Measurements from ENCODE around the gene ASTN2. TPM values are rescaled to one million over a fixed set of nuclear protein-coding genes. Genes with fewer than 3 reads are reported as not detected.

Gene ASTN2
- total and polyA plus RNA-seq, 10 of the 15 experiments (the other 5 are each of a cell fraction or from before 2014, with no cell fraction given) = 1.4 to 15.7 (median 7.0) TPM

DNA sequence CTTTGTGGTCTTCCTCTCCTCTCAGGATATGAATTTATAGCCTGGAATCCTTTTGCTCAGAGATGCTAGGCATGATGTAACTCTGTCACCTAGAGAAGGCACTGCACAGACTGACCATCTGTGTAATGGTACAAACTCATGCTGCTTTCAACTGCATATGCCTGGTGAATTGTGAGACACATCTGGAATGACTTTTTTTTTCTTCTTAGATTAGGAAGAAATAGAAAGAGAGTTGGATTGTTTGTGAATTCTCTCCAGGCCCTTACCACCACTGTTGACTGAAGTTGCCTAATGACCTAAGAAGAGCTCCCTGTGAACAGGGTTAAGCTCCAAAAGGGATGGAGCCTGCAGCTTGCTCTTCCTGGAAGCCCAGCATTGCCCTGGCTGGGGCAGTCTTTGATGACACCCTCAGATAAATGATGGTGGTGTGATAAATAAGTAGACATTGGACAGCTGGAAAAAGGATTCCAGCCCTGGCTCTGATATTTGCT is 775.6 kb downstream of the ASTN2 start (continued):
- TF ChIP-seq, protein P1, sequence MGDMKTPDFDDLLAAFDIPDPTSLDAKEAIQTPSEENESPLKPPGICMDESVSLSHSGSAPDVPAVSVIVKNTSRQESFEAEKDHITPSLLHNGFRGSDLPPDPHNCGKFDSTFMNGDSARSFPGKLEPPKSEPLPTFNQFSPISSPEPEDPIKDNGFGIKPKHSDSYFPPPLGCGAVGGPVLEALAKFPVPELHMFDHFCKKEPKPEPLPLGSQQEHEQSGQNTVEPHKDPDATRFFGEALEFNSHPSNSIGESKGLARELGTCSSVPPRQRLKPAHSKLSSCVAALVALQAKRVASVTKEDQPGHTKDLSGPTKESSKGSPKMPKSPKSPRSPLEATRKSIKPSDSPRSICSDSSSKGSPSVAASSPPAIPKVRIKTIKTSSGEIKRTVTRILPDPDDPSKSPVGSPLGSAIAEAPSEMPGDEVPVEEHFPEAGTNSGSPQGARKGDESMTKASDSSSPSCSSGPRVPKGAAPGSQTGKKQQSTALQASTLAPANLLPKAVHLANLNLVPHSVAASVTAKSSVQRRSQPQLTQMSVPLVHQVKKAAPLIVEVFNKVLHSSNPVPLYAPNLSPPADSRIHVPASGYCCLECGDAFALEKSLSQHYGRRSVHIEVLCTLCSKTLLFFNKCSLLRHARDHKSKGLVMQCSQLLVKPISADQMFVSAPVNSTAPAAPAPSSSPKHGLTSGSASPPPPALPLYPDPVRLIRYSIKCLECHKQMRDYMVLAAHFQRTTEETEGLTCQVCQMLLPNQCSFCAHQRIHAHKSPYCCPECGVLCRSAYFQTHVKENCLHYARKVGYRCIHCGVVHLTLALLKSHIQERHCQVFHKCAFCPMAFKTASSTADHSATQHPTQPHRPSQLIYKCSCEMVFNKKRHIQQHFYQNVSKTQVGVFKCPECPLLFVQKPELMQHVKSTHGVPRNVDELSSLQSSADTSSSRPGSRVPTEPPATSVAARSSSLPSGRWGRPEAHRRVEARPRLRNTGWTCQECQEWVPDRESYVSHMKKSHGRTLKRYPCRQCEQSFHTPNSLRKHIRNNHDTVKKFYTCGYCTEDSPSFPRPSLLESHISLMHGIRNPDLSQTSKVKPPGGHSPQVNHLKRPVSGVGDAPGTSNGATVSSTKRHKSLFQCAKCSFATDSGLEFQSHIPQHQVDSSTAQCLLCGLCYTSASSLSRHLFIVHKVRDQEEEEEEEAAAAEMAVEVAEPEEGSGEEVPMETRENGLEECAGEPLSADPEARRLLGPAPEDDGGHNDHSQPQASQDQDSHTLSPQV (IDR thresholded peaks at IDR 0.05) = no peak
- no peak for TF ChIP-seq BRCA1 (IDR thresholded peaks at IDR 0.05; ENCODE audit: low read depth, low read length)
- no peak for TF ChIP-seq SUPT20H (IDR thresholded peaks at IDR 0.05; ENCODE audit: borderline replicate concordance, control insufficient read depth, low read depth, low read length)
- no peak for TF ChIP-seq EGR1 (IDR thresholded peaks at IDR 0.05; ENCODE audit: borderline replicate concordance in 1 of 2, low read depth in 2 of 2, low read length in 2 of 2)
- TF ChIP-seq MXI1 (IDR thresholded peaks at IDR 0.05; ENCODE audit: low read depth, low read length) = no peak

GRCh38 chr9:116635908-116636307 is 778.9 kb downstream of the ASTN2 start:
- H3K79me2 ChIP-seq (ENCODE audit: control insufficient read depth, insufficient read depth, low read length) = no peaks in the 10 kb centered on the region
- H3K9ac ChIP-seq (ENCODE audit: control insufficient read depth, insufficient read depth, low read length) = no peak overlapping the region
- no peak for DNase-seq (ENCODE audit: low read depth, low spot score)
- intact Hi-C loops (cut with micrococcal nuclease; ENCODE audit: unreplicated experiment) = no loop called here
- no TSS peak for BruUV-seq (replicated peaks)
- ChIA-PET CTCF (interaction anchor here (0.6 kb wide), 1 partner anchor 102 kb away, joined by 3 read pairs; no protein-coding TSS in a partner anchor), SMC1A (ENCODE audit: uncharacterized antibody, unreplicated experiment) (no interaction called here), RAD21 (ENCODE audit: unreplicated experiment) (no interaction called here), POLR2A (no interaction called here)
- in situ Hi-C loops (cut with MboI) = no loop called here
- H4K20me1 ChIP-seq (ENCODE audit: control insufficient read depth, insufficient read depth) = no peaks in the 10 kb centered on the region
- WGBS (ENCODE audit: insufficient coverage, insufficient replicate concordance, low lambda C conversion rate, missing lambda C conversion rate) = 51% methylated on average over 2 of the region's 2 CpGs
- no peak overlapping the region for H2AFZ ChIP-seq (ENCODE audit: control insufficient read depth, low read depth, low read length)
- no peak for FAIRE-seq
- H3K4me1 ChIP-seq (ENCODE audit: control insufficient read depth, insufficient read depth, low read length) = no peaks in the 10 kb centered on the region
- TF ChIP-seq MTA2 (IDR thresholded peaks at IDR 0.05; ENCODE audit: low read depth) = no peak
- TF ChIP-seq, protein P2, sequence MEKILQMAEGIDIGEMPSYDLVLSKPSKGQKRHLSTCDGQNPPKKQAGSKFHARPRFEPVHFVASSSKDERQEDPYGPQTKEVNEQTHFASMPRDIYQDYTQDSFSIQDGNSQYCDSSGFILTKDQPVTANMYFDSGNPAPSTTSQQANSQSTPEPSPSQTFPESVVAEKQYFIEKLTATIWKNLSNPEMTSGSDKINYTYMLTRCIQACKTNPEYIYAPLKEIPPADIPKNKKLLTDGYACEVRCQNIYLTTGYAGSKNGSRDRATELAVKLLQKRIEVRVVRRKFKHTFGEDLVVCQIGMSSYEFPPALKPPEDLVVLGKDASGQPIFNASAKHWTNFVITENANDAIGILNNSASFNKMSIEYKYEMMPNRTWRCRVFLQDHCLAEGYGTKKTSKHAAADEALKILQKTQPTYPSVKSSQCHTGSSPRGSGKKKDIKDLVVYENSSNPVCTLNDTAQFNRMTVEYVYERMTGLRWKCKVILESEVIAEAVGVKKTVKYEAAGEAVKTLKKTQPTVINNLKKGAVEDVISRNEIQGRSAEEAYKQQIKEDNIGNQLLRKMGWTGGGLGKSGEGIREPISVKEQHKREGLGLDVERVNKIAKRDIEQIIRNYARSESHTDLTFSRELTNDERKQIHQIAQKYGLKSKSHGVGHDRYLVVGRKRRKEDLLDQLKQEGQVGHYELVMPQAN (conservative IDR thresholded peaks at IDR 0.05) = no peak
- no peak for TF ChIP-seq BMI1 (IDR thresholded peaks at IDR 0.05; ENCODE audit: borderline replicate concordance)
- no peak for TF ChIP-seq NFXL1 (IDR thresholded peaks at IDR 0.05; ENCODE audit: borderline replicate concordance)
- no peak for TF ChIP-seq TBL1XR1 (IDR thresholded peaks at IDR 0.05; ENCODE audit: low read depth, low read length)
- H3K27ac ChIP-seq (ENCODE audit: control insufficient read depth, insufficient read depth) = no peak overlapping the region
- no peak for ATAC-seq
- H3K4me2 ChIP-seq (ENCODE audit: control insufficient read depth, insufficient read depth) = no peak overlapping the region
- no peaks in the 10 kb centered on the region for H3K36me3 ChIP-seq (ENCODE audit: control insufficient read depth in 2 of 2, insufficient read depth in 2 of 2, low read length in 1 of 2)
- no peak overlapping the region for H3K4me3 ChIP-seq
- H3K9me3 ChIP-seq (replicated peaks; ENCODE audit: control insufficient read depth, insufficient read depth, low read length) = no peaks in the 10 kb centered on the region
- H3K27me3 ChIP-seq (replicated peaks in 1 of 2; ENCODE audit: control insufficient read depth in 2 of 2, insufficient read depth in 2 of 2, low read length in 1 of 2) = no peaks in the 10 kb centered on the region
